Measurements from ENCODE around the gene HDAC7.
"Not testable (repeated sequence)": the region's sequence is repeated elsewhere in the genome, so short reads cannot be mapped to it uniquely, and the experiment has no call there.

HDAC7 gene

GRCh38 chr12:47811581-47812484 is 7.9 kb downstream of the HDAC7 start:
- no peak for DNase-seq

DNA sequence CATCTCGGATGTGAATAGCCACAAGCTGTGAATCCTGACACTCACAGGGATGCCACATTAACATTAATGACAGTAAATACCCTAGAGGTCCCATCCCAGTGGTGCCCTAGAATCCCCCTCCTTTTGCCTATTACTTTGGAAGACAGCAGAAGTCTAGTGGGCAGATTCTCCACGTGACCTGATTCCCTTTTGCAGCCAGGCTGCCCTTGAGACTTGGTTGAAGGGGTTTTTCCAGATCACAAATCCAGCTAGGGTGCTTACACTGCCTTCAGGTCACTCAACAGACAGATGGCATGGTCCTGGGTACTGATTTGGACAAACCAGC is 8.7 kb downstream of the HDAC7 start:
- no peak for DNase-seq

GRCh38 chr12:47809518-47809917 is 10.2 kb downstream of the HDAC7 start:
- not testable (repeated sequence) for DNase-seq

DNA sequence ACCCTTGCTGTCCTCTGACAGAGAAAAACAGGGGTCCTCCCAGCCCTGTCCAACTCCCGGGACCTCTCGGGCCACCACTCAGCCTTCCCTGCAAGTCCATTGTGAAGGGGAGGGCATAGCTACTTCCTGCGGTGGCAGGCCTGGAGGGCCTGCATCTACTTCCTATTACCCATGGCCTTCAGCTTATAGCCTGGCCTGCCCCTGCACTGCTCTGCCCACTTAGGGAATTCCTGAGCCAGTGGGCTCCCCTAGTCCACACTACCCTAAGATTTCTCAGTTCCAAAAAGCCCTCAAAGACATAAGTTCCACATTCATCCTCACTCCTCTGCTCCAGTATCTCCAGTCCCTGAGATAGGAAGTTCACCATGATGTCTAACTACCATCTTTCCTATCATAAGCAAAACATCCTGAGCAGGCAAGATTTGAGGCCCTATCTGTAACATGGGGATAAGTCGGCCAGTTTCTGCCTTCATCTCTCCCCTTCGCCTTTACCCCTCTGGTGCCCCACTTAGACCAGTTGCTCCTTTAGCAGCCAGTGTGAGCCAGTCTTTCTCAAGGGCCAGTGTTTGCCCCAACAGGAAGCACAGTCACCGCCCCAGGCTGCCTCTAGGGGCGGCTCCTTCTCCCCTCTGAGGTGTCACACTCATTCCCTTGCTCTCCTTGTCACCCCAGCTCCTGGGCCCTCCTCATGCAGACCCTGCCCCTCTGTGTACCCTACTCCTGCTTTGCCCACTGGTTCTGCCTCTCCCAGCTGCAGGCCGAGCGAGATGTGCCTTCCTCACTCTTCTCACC is 10.9 kb downstream of the HDAC7 start:
- no peak for DNase-seq

DNA sequence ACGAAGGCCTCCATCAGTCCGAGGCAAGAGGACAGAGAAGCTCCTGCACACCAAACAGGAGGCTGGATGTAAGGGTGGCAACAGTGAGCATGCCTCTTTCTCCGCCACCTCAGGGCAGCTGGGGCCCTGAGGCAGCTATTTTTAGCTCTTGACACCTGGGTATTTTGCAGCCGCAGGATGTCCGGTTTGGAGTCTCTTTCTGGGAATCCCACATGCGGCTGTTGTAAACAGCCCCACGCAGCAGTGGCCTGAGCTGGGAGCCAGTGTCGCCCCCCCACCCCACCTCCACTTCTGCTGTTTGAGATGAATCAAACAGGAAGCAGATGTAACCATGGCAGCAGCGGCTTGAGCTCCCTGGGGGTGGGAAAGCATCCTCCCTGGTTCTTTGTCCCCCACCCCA is 11.7 kb downstream of the HDAC7 start:
- no peak for DNase-seq

- DNase-seq: no peak
Observed at GRCh38 chr12:47807338-47807737, 12.4 kb downstream of the HDAC7 start.

GRCh38 chr12:47805417-47805816 is 14.3 kb downstream of the HDAC7 start:
- no peak for DNase-seq

DNA sequence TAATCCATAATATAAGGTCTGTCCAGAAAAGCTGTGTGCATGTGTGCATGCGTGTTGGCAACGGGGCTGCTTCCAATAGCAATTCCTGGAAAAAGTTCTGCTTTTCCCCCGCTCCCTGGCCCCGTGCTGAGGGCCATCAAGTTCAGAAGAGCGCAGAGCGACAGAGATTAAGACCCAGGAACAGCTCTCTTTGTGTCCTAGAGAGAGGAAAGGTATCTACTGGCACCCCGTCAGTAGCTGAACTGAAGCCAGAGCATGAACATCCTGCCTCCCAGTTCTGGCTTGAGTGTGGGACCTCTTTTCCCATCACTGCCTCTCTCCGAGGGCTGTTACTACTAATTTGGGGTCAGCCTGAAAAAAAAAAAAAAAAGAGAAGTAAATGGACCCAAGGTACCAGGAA is 15.5 kb downstream of the HDAC7 start:
- DNase-seq: no peak

- DNase-seq: no peak
Observed at GRCh38 chr12:47803191-47803875, 16.4 kb downstream of the HDAC7 start.

DNA sequence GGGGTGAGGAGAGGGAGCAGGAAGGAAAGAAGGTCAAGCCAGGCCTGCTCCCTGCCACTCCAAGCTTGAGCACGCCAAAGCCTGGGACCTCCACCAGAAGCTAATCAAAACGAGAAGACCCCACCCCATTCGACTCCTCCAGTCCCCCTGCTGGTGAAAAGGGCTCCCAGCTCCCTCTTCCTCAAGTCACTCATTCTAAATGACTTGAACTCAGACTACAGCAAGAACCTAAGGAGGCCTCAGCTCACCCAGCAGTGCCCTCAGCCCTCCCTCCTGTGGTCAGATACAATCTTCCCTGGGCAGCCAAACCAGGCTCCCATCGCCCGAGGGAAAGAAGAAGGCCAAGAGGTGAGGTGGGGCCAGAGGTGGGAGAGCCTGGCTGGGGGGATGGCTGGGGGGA is 17.4 kb downstream of the HDAC7 start:
- no peak for DNase-seq

DNA sequence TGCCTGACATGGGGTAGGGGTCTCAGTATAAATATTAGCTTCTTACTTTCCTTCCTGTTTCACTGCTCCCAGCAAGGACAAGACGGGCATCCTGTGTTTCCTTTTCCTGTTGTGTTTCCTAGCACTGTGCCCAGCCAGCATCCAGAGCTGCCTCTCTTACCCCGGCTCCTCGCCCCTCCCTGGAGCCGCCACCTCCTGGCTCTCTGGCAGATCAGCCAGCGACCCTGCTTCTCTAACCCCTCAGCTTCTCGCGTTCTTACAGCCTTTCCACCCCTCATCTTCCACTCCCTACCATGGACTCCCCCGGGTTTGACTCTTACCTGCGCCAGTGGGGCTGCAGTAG is 17.8 kb downstream of the HDAC7 start:
- no peak for DNase-seq

GRCh38 chr12:47801170-47801903 is 18.4 kb downstream of the HDAC7 start:
- DNase-seq: no peak

DNA sequence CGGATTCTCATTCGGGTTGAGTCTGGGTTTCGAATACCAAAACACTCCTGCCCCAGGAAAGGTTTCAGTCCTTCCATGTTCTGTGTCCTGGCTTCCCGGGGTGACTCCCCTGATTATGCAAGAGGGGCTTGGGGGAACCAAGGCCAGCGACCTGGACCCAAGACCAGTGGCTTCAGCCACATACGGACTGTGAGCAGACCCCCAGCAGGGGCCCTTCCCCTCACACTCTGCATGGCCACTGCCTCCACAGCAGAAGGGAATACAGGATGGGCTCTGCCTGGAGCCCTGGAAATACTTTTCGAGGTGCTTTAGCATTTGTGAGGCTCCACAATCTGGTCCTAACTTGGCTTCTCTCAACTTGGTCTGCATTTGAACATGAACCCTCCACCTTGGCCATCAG is 19.1 kb downstream of the HDAC7 start:
- no peak for DNase-seq

DNA sequence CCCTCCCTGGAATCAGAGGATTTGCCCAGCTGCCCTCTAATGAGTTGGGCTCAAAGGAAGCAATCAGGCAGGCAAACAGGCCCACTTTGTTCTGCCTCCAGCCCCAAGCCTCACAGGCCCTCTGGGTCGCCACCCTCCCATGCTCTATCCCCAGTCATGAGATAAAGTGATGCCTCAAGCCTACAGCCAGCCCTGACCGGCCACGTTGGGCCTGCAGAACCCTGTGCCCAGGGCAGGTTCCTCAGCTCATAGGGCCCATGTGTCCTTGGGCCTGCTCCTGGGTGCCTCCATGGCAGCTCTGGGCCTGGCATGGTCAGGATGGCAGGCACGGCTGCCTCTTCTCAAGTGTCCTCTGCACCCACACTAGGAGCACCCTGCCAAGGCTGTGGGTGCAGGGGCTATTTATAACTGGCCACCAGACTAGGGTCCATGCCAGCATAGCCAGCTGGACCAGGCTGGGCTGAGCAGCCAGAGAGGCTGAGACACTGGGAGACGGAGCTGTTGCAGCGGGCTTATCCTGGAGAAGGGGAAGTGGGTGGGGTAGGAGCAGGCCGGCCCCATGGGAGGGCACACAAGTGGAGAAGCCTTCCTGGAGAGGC is 20.2 kb downstream of the HDAC7 start:
- DNase-seq: no peak

DNA sequence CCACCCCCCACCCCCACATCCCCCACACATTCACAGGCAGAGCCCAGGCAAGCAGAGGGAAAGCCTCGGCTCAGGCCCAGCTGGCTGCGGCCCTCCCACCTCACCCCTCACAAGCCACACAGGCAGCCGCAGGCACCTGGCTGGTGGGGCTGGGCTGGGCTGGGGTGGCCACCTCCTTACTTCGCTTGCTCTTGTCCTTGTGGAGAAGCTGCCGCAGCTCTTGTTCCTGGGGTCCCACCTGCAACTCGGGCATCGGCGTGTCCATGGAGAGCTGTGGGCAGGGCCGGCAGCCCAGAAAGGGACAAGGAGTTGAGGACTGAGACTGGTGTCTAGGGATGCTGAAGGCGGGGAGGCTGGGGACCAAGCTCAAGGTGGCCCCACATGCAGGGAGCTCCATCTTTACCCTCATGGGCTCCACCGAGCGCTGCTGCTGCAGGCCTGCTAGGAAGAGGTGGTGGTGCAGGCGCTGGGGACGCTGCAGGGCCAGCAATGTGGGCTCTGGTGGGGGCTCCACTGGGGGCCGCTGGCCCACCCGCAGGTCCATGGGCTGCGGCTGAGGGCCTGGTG is 21.2 kb downstream of the HDAC7 start:
- no peak for DNase-seq

DNA sequence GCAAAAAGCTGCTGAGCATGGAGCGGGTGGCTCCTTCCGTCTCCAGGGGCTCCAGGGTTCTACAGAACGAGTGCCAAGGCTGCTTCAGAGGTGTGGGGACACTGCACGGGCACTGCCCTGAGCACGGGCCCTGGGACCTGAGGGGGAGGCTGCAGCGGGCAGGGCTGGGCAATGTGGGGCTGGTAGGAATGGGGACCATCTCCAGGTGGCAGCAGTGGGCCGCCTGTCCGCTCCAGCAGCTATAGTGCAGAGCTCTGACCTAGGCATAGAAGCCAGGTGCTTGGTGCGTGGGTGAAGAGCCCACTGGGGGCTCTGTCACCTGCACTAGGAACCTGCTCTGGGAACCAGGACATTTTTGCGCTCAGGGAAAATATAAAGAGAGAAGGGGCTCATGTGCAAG is 22.3 kb downstream of the HDAC7 start:
- DNase-seq: no peak

DNA sequence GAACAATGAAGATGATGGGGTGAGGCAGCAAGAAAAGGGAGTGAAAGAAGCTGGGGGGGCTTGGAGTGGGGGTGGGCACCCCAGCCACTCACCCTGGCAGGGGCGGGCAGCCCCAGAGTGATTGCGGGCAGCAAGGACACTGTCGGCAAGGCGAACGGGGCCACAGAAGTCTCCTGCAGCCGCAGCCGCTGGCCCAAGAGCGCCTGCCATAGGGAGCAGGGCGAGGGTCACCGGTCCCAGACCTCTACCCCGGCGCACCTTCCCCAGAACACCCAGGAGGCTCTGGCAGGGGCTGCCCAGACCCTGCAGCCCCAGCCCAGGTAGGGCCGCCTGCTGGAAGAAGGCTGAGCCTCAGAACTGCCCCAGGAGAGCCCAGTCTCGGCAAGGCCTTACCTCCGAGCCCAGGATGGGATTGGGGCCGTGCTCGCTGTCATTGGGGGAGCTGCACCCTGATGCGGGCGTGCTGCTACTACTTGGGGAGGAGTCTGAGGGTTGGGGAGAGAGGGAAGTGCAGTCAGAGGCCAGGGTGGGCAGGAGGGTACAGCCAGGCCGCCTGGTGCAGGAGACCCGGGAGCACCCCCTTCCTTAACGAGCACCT is 23.8 kb downstream of the HDAC7 start:
- DNase-seq: no peak

- DNase-seq: no peak
Observed at GRCh38 chr12:47795121-47795813, 24.4 kb downstream of the HDAC7 start.

- DNase-seq: no peak
Observed at GRCh38 chr12:47794679-47795078, 25.0 kb downstream of the HDAC7 start.

GRCh38 chr12:47793015-47793681 is 26.6 kb downstream of the HDAC7 start:
- no peak for DNase-seq

DNA sequence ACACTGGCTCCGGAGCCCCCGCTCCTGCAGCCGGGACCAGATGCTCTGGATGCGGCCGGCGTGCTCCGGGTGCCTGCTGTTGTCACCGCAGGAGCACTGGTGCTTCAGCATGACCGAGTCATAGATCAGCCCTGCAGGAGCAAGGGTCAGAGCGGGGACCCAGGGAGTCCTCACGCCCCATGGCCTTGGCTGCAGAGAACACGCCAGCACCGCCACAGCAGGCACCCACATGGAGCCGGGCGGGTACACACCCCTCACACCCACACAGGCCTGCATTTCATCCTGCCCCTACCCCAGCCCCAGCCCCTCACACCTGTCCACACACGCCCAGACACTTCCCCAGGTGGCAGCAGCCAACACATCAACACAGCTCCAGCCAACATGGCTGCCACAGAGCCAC is 27.8 kb downstream of the HDAC7 start:
- DNase-seq: no peak

Data from DMS79 treated with DMSO at 0.1 percent for 48 hours (cell line).